Spleen (tissue), 7 donors: Measurements from ENCODE around the gene SLC30A3.

ENCODE experiments used
- POLR2A ChIP-seq, 3 donors: fragments of 450-650 bp; IDR thresholded peaks; one replicate each; pipeline ENCODE4 v1.5.1; 2017; ENCODE audit warnings: antibody characterized with exemption in 3 of 3, mild to moderate bottlenecking in 1 of 3
- TF ChIP-seq, protein P1 (sequence below), 11 experiments: fragments of 200-600 bp in 7 of 11; fragments of 450-650 bp in 4 of 11; sonication (generic) in 4 of 11; IDR thresholded peaks in 8 of 11; conservative IDR thresholded peaks in 3 of 11; 1 replicate in 7 of 11; 2 replicates in 4 of 11; pipeline versions ENCODE4 v1.4.0 to v1.8.0; 2016 to 2021; ENCODE audit warnings: antibody characterized with exemption in 11 of 11, inconsistent platforms in 4 of 11, mild to moderate bottlenecking in 1 of 11
- donor health status: DM: no; HTN: no; CAD: no; lungs with moderate emphysema.
- donor health status: DM: no; HTN: no; CAD: no.
- donor health status: DM: no; HTN: no; CAD: no.

DNA sequence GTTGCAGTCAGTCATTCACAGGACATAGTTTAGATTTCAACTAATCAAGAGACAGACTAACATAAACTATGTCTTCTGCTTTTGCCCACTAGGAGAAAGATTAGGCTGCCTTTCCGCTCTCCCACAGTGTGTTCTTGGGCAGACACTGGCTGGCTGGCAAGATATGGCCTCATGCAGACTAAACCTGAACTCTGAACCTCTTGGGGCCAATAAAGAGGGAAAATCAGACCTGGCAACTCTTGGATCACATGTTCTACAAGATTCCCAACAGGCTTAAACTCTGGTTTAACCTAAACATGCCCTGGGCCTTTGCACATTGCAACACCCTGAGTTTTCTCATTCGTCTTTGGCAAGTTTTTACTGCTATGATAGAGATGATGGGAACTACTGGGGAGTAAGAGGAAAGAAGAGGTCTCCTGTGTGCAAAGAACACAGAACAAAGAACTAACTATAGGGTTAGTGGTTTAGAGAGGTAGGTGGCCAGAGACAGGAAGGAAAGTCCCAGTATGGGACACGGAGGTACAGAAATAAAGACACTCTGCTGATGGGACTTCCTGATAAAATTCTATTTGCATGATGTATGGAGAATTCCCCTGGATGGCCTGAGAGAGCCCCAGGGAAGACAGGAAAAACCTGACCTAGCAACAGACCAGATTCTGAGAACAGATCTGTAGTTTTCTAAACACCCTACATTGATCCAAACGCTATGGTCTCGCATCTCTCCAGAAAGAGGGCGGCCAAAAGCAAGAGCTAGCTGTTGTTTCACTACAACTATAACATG is 53.0 kb downstream of the SLC30A3 start:
- TF ChIP-seq POLR2A (IDR thresholded peaks at IDR 0.05), result no peak
- TF ChIP-seq, protein P1, sequence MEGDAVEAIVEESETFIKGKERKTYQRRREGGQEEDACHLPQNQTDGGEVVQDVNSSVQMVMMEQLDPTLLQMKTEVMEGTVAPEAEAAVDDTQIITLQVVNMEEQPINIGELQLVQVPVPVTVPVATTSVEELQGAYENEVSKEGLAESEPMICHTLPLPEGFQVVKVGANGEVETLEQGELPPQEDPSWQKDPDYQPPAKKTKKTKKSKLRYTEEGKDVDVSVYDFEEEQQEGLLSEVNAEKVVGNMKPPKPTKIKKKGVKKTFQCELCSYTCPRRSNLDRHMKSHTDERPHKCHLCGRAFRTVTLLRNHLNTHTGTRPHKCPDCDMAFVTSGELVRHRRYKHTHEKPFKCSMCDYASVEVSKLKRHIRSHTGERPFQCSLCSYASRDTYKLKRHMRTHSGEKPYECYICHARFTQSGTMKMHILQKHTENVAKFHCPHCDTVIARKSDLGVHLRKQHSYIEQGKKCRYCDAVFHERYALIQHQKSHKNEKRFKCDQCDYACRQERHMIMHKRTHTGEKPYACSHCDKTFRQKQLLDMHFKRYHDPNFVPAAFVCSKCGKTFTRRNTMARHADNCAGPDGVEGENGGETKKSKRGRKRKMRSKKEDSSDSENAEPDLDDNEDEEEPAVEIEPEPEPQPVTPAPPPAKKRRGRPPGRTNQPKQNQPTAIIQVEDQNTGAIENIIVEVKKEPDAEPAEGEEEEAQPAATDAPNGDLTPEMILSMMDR (IDR thresholded peaks at IDR 0.05 in 8 of 11, conservative IDR thresholded peaks at IDR 0.05 in 3 of 11), result no peak
